PC-3 (cell line): ENCODE data around the gene PAK4. TPM values are rescaled to one million over a fixed set of nuclear protein-coding genes. Genes with fewer than 3 reads are reported as not detected.

ENCODE experiments used
- ATAC-seq: fragments of 200-7000 bp; cut with Tn5 transposase; 2 replicates; pipeline ENCODE4 v1.9.1; 2020; ENCODE audit warnings: mild to moderate bottlenecking, moderate library complexity
- BruUV-seq: library from RNA; stranded (reverse); fragments of 400-500 nt; replicated peaks from 2 replicates; lab custom pipeline; 2021; lab: Mats Ljungman, UMichigan
- CTCF ChIA-PET: fragments of 300-600 bp; sonication (Branson Sonifier 250); formaldehyde crosslinking; loops from one replicate; lab custom pipeline; 2022; ENCODE audit warnings: antibody characterized with exemption; lab: Charles Lee
- POLR2A ChIA-PET: fragments of 300-600 bp; sonication (Branson Sonifier 250); formaldehyde crosslinking; loops from one replicate; lab custom pipeline; 2022; ENCODE audit warnings: antibody characterized with exemption; ENCODE audit not compliant: unreplicated experiment; lab: Charles Lee
- DNase-seq: peaks from one replicate; pipeline ENCODE4 v3.0.0-alpha.2; 2015
- H2AFZ ChIP-seq: fragments of 300-600 bp; sonication (generic); 2 replicates; pipeline ENCODE4 v1.6.0; 2016; ENCODE audit warnings: antibody characterized with exemption, low read length
- H3F3A ChIP-seq: fragments of 300-600 bp; sonication (generic); one replicate; pipeline ENCODE4 v1.6.0; 2017; ENCODE audit warnings: antibody characterized with exemption, low read length, control low read depth, mild to moderate bottlenecking; ENCODE audit not compliant: unreplicated experiment
- H3K27ac ChIP-seq: fragments of 300-600 bp; sonication (generic); 2 replicates; pipeline ENCODE4 v1.5.1; 2016; ENCODE audit warnings: mild to moderate bottlenecking, low read length
- H3K27me3 ChIP-seq: fragments of 300-600 bp; sonication (generic); 2 replicates; pipeline ENCODE4 v1.6.1; 2016; ENCODE audit warnings: low read length, mixed read lengths
- H3K36me3 ChIP-seq: fragments of 300-600 bp; sonication (generic); 2 replicates; pipeline ENCODE4 v1.6.1; 2016; ENCODE audit warnings: low read depth, mixed run types, low read length, mixed read lengths
- H3K4me1 ChIP-seq: fragments of 300-600 bp; sonication (generic); 2 replicates; pipeline ENCODE4 v1.5.1; 2016; ENCODE audit warnings: low read length; ENCODE audit not compliant: insufficient read depth
- H3K4me2 ChIP-seq: fragments of 300-600 bp; sonication (generic); 2 replicates; pipeline ENCODE4 v1.6.0; 2016; ENCODE audit warnings: low read length
- H3K4me3 ChIP-seq: fragments of 300-600 bp; sonication (generic); 2 replicates; pipeline ENCODE4 v1.5.1; 2016; ENCODE audit warnings: mild to moderate bottlenecking, low read length, mixed read lengths
- H3K79me2 ChIP-seq: fragments of 300-600 bp; sonication (generic); 2 replicates; pipeline ENCODE4 v1.6.1; 2017; ENCODE audit warnings: low read length, mixed read lengths
- H3K9ac ChIP-seq: fragments of 300-600 bp; sonication (generic); 2 replicates; pipeline ENCODE4 v1.6.0; 2016; ENCODE audit warnings: mild to moderate bottlenecking, low read length
- H3K9me2 ChIP-seq: fragments of 300-600 bp; sonication (generic); replicated peaks from 2 replicates; pipeline ENCODE4 v1.6.1; 2016; ENCODE audit warnings: mixed run types, low read length, mixed read lengths
- H3K9me3 ChIP-seq: fragments of 300-600 bp; sonication (generic); 2 replicates; pipeline ENCODE4 v1.6.1; 2016; ENCODE audit warnings: low read length, mixed read lengths
- H4K20me1 ChIP-seq: fragments of 300-600 bp; sonication (generic); 2 replicates; pipeline ENCODE4 v1.6.1; 2016; ENCODE audit warnings: low read length, mixed read lengths
- CTCF ChIP-seq: fragments of 300-600 bp; sonication (generic); conservative IDR thresholded peaks from 2 replicates; pipeline ENCODE4 v1.5.1; 2017; ENCODE audit warnings: antibody characterized with exemption, low read depth, mild to moderate bottlenecking, low read length
- EZH2 ChIP-seq: fragments of 300-600 bp; sonication (generic); IDR thresholded peaks from one replicate; pipeline ENCODE4 v1.6.1; 2017; ENCODE audit warnings: antibody characterized with exemption, mild to moderate bottlenecking, low read length; ENCODE audit not compliant: unreplicated experiment
- EZH2phosphoT487 ChIP-seq: fragments of 300-600 bp; sonication (generic); IDR thresholded peaks from 2 replicates; pipeline ENCODE4 v1.6.1; 2018; ENCODE audit warnings: mild to moderate bottlenecking, antibody characterized with exemption, low read length, borderline replicate concordance
- intact Hi-C: fragments of 100-400 bp; cut with micrococcal nuclease; formaldehyde crosslinking; loops from 2 replicates; pipeline ENCODE4 v1.9.0; 2023
- total RNA-seq: library from RNA; depleted of rRNA; stranded (reverse); fragments of >200 nt; gene quantifications from 2 replicates; pipeline ENCODE4 v1.2.3, GENCODE V29; 2014

Gene PAK4
- total RNA-seq, 1 experiment from 2014 or later: 13.5 TPM

DNA sequence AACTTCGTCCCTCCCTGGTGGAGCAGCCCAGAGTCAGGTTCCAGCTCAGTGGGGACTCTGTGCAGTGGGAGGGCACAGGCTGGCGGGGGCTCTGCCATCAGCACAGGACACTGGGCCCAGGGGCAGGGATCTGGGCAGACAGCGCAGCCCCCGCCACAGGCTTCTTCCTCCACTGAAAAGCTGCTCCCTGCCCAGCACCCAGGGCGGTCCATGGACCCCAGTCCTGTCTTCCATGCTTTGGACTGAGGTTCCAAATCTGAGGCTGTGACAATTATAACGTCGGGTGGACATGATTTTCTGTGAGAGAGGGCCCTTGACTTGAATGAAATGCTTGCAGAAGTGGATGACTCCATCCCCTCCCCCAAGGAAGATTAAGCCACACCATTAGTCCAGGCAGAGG, 50.0 kb downstream of the PAK4 start:
- H3K27me3 ChIP-seq: no peaks in the 10 kb centered on the region
- no peaks in the 10 kb centered on the region for H3K36me3 ChIP-seq
- ChIA-PET POLR2A (no interaction called here), CTCF (no interaction called here)
- H3K9me3 ChIP-seq: no peaks in the 10 kb centered on the region
- H3K4me3 ChIP-seq: no peak overlapping the region
- no peaks in the 10 kb centered on the region for H4K20me1 ChIP-seq
- no peak overlapping the region for H2AFZ ChIP-seq
- no peaks in the 10 kb centered on the region for H3K9me2 ChIP-seq
- no peaks in the 10 kb centered on the region for H3F3A ChIP-seq
- no peak overlapping the region for H3K9ac ChIP-seq
- intact Hi-C loops: no loop called here
- TF ChIP-seq EZH2 (no peak), CTCF (no peak), EZH2phosphoT487 (no peak)
- no peaks in the 10 kb centered on the region for H3K79me2 ChIP-seq
- ATAC-seq: no peak
- no peak for DNase-seq
- no peaks in the 10 kb centered on the region for H3K4me1 ChIP-seq
- BruUV-seq: no TSS peak
- H3K27ac ChIP-seq: no peak overlapping the region
- no peak overlapping the region for H3K4me2 ChIP-seq

- no peak for ATAC-seq
- TF ChIP-seq EZH2: no peak
- no peak for TF ChIP-seq CTCF
- TF ChIP-seq EZH2phosphoT487: no peak
- Histone ChIP-seq H3K9me3 (no peaks in the 10 kb centered on the region), H2AFZ (no peak overlapping the region), H3K4me2 (no peak overlapping the region), H4K20me1 (no peaks in the 10 kb centered on the region), H3K27me3 (no peaks in the 10 kb centered on the region), H3K9ac (no peak overlapping the region), H3F3A (no peaks in the 10 kb centered on the region), H3K27ac (no peak overlapping the region), H3K36me3 (no peaks in the 10 kb centered on the region), H3K79me2 (no peaks in the 10 kb centered on the region), H3K4me1 (no peaks in the 10 kb centered on the region), H3K4me3 (no peak overlapping the region), H3K9me2 (no peaks in the 10 kb centered on the region)
- intact Hi-C loops: no loop called here
- no TSS peak for BruUV-seq
- ChIA-PET CTCF (no interaction called here), POLR2A (no interaction called here)
- no peak for DNase-seq
These were observed 51.6 kb downstream of the PAK4 start for GRCh38 chr19:39177110-39177699.

DNA sequence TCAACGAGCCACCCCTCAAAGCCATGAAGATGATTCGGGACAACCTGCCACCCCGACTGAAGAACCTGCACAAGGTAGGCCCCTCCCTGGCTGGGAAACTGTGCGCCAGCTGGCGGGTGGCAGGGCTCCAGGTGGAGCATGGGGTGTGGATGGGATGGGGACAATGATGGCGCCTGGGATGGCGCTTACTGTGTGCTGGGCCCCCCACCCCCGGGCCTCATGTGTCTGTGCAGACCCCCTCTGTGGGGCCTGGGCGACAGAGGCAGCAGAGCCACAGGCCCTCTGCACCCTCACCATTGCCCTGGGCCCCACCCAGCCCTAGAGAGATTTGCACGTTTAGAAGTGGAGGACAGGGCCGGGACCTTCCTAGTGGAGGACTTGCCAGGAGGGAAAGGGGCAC, 52.1 kb downstream of the PAK4 start:
- CTCF ChIA-PET: no interaction called here
- Histone ChIP-seq H3K9me3 (no peaks in the 10 kb centered on the region), H3K9ac (no peak overlapping the region)

More for the DNA sequence above, 52.1 kb downstream of the PAK4 start:
- Histone ChIP-seq H3K9me2 (no peaks in the 10 kb centered on the region), H3K79me2 (no peaks in the 10 kb centered on the region), H4K20me1 (no peaks in the 10 kb centered on the region), H3K27me3 (no peaks in the 10 kb centered on the region), H2AFZ (no peak overlapping the region), H3F3A (no peaks in the 10 kb centered on the region), H3K36me3 (no peaks in the 10 kb centered on the region), H3K4me1 (no peaks in the 10 kb centered on the region), H3K4me2 (no peak overlapping the region), H3K4me3 (no peak overlapping the region), H3K27ac (no peak overlapping the region)
- intact Hi-C loops: no loop called here
- no peak for DNase-seq
- BruUV-seq: no TSS peak
- TF ChIP-seq CTCF (no peak), EZH2phosphoT487 (no peak), EZH2 (no peak)
- no peak for ATAC-seq
- POLR2A ChIA-PET: no interaction called here
